Prostate gland (tissue), 2 donors: ENCODE measurements around the gene ZFP1. TPM values are rescaled to one million over a fixed set of nuclear protein-coding genes. Genes with fewer than 3 reads are reported as not detected.
A peak's percentile ranks its signal among the peaks of the same experiment; 100 is the strongest.

ENCODE experiments used
- DNase-seq: peaks from one replicate; pipeline ENCODE4 v3.0.0-alpha.2; 2019; ENCODE audit warnings: low spot score
- H3K27ac ChIP-seq, 2 donors: fragments of 200-600 bp; sonication (generic); 2 replicates each; pipeline ENCODE4 v1.5.1; 2017 to 2019
- H3K27me3 ChIP-seq: fragments of 200-600 bp; sonication (generic); replicated peaks from 2 replicates; pipeline ENCODE4 v1.5.1; 2019; ENCODE audit not compliant: insufficient read depth
- H3K36me3 ChIP-seq, 2 donors: fragments of 200-600 bp; sonication (generic); 1 replicate in 1 of 2; 2 replicates in 1 of 2; pipeline versions ENCODE4 v1.5.1 to v1.8.1; 2017 to 2019
- H3K4me1 ChIP-seq: fragments of 200-600 bp; sonication (generic); replicated peaks from 2 replicates; pipeline ENCODE4 v1.5.1; 2019
- H3K4me3 ChIP-seq, 2 donors: fragments of 200-600 bp; sonication (generic); 2 replicates each; pipeline ENCODE4 v1.5.1; 2017 to 2019
- H3K9me3 ChIP-seq: fragments of 200-600 bp; sonication (generic); 2 replicates; pipeline ENCODE4 v1.5.1; 2017
- POLR2A ChIP-seq: fragments of 450-650 bp; IDR thresholded peaks from one replicate; pipeline ENCODE4 v1.6.1; 2016; ENCODE audit warnings: antibody characterized with exemption, mild to moderate bottlenecking
- POLR2AphosphoS5 ChIP-seq: sonication (generic); formaldehyde crosslinking; IDR thresholded peaks from one replicate; pipeline ENCODE4 v1.6.1; 2017; ENCODE audit warnings: antibody characterized with exemption
- WGBS: methylation state at CpG from one replicate; pipeline ENCODE4 v1.1.5; 2018; 5-methylcytosine and 5-hydroxymethylcytosine counted together
- intact Hi-C: fragments of 100-400 bp; cut with DNase I; formaldehyde crosslinking; loops from one replicate; pipeline ENCODE4 v1.14.2; 2022
- total RNA-seq, 2 donors: library from RNA; depleted of rRNA; stranded (reverse); fragments of >200 nt; gene quantifications; one replicate each; pipeline ENCODE4 v1.1.0, GENCODE V29; 2016
- TF ChIP-seq, protein P1 (sequence below), 4 experiments: fragments of 200-600 bp in 2 of 4; fragments of 450-650 bp in 2 of 4; sonication (generic) in 2 of 4; IDR thresholded peaks; 1 replicate in 3 of 4; 2 replicates in 1 of 4; pipeline ENCODE4 v1.5.1; 2016 to 2019; ENCODE audit warnings: antibody characterized with exemption in 4 of 4, mild to moderate bottlenecking in 2 of 4, moderate library complexity in 2 of 4

The ZFP1 gene
- total RNA-seq, 2 donors from 2014 or later: 9.8 to 10.3 TPM

DNA sequence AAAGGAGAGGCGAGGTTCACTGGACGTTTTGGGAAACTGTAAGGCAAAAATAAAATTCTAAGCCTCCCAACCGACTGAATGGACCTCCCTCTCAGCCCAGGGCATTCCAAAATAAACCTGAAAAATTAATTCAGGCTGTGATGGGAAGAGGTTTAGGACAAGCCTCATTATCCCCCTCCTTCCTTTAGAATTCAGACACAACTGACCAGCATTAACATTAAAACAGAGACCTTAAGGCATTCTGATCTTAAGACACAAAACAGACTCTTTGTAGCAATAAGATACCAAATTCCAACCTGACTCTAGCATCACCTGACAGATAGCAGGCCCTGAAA, 31.4 kb upstream of the ZFP1 start:
- no peaks in the 10 kb centered on the region for H3K36me3 ChIP-seq
- WGBS: 52% methylated on average over 3 of the region's 3 CpGs
- H3K27me3 ChIP-seq: no peaks in the 10 kb centered on the region
- TF ChIP-seq, protein P1, sequence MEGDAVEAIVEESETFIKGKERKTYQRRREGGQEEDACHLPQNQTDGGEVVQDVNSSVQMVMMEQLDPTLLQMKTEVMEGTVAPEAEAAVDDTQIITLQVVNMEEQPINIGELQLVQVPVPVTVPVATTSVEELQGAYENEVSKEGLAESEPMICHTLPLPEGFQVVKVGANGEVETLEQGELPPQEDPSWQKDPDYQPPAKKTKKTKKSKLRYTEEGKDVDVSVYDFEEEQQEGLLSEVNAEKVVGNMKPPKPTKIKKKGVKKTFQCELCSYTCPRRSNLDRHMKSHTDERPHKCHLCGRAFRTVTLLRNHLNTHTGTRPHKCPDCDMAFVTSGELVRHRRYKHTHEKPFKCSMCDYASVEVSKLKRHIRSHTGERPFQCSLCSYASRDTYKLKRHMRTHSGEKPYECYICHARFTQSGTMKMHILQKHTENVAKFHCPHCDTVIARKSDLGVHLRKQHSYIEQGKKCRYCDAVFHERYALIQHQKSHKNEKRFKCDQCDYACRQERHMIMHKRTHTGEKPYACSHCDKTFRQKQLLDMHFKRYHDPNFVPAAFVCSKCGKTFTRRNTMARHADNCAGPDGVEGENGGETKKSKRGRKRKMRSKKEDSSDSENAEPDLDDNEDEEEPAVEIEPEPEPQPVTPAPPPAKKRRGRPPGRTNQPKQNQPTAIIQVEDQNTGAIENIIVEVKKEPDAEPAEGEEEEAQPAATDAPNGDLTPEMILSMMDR (IDR thresholded peaks at IDR 0.05): no peak
- no peak for TF ChIP-seq POLR2AphosphoS5
- no peak for TF ChIP-seq POLR2A
- intact Hi-C loops: loop anchor here (10.0 kb wide), 2 partner anchors 302 to 412 kb away; partner anchors contain the start of gene MLKL
- H3K4me1 ChIP-seq: no peaks in the 10 kb centered on the region
- peak overlapping the region; percentile 36 to 48 for H3K4me3 ChIP-seq
- H3K27ac ChIP-seq: no peak overlapping the region
- no peak for DNase-seq
- no peaks in the 10 kb centered on the region for H3K9me3 ChIP-seq

DNA sequence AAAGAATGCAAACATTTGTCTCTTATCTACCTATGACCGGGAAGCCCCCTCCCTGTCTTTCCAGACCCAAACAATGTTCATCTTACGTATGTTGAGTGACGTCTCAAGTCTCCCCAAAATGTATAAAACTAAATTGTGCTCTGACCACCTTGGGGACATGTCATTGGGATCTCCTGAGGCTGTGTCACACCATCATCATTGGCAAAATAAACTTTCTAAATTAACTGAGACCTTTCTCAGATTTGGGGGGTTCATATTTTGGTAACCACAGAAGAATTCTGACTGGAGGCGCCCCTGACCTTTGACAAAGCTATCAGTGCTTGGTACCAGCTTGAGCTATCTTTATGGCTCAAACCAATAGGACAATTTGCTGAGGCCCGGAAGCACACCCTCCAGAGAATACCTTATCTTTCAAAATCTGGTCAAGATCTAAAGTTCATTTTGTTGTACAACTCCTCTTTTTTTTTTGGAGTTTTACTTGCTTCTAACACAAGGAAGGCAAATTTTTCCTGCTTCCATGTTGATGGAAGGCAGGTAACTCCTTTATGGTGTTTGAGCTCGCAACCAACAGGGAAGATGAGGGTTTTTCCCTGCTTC, 29.3 kb upstream of the ZFP1 start:
- Histone ChIP-seq H3K4me1 (no peaks in the 10 kb centered on the region), H3K4me3 (no peak overlapping the region), H3K9me3 (no peaks in the 10 kb centered on the region), H3K27me3 (no peaks in the 10 kb centered on the region), H3K36me3 (no peaks in the 10 kb centered on the region), H3K27ac (no peak overlapping the region)
- intact Hi-C loops: loop anchor here (10.0 kb wide), 2 partner anchors 304 to 414 kb away; partner anchors contain the start of gene MLKL
- TF ChIP-seq, protein P1 (IDR thresholded peaks at IDR 0.05): no peak
- no peak for TF ChIP-seq POLR2A
- no peak for TF ChIP-seq POLR2AphosphoS5
- no peak for DNase-seq
- WGBS: 82% methylated on average over 6 of the region's 6 CpGs

DNA sequence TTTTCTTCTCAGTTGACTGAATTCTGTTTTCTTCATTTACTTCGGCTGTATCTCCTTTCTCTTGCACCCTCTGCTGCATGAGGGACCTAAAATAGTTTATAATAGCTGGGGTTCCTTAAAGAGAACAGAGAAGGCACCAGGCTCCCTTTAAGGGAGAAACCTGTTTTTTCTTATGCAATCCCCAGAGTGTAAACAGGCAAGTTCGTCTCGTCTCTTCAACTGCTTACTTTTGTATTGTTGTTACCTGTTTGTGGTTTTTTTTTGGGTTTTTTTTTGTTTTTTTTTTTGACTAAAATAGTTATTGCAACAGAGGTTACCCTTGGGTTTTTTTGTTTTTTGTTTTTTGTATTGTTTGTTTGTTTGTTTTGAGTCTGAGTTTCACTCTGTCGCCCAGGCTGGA, 28.1 kb upstream of the ZFP1 start:
- no peaks in the 10 kb centered on the region for H3K36me3 ChIP-seq
- TF ChIP-seq POLR2AphosphoS5 (no peak), POLR2A (no peak)
- TF ChIP-seq, protein P1 (IDR thresholded peaks at IDR 0.05): no peak
- no peaks in the 10 kb centered on the region for H3K9me3 ChIP-seq
- H3K27me3 ChIP-seq: no peaks in the 10 kb centered on the region
- WGBS: 68% methylated on average over 4 of the region's 4 CpGs
- no peak overlapping the region for H3K4me3 ChIP-seq
- DNase-seq: no peak
- H3K27ac ChIP-seq: no peak overlapping the region
- no peaks in the 10 kb centered on the region for H3K4me1 ChIP-seq
- intact Hi-C loops: no loop called here

DNA sequence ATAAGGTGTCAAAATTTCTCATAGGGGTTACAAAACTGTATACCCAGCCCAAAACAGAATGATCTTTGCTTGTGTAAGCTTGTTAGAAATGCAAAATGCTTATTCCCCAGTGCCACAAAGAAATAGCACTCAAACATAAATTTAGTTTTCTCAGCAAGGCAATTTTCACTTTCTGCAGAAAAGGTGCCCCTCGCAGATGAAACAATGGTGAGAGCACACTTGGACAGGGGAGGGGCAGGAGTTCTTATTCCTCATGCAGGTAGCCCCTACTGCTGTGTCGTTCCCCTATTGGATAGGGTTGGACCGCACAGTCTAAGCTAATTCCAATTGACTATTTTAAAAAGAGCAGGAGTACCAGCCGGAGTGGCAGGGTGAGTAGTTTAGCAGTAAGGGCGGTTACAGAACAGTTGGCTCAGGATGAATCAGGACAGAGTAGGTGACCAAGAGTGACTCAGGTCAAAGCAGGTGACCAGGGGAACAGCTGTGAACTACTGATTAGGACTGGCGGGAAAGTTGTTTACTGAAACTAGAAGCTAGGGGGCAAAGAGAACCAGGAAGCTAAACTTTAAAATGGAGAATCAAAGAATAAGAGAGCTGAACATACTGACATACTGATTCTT, 26.3 kb upstream of the ZFP1 start:
- Histone ChIP-seq H3K4me3 (no peak overlapping the region), H3K27me3 (no peaks in the 10 kb centered on the region), H3K36me3 (no peaks in the 10 kb centered on the region), H3K9me3 (no peaks in the 10 kb centered on the region), H3K27ac (no peak overlapping the region), H3K4me1 (no peaks in the 10 kb centered on the region)
- no peak for DNase-seq
- intact Hi-C loops: no loop called here
- TF ChIP-seq, protein P1 (IDR thresholded peaks at IDR 0.05): no peak
- TF ChIP-seq POLR2A (no peak), POLR2AphosphoS5 (no peak)
- 97% methylated on average over 6 of the region's 6 CpGs for WGBS

DNA sequence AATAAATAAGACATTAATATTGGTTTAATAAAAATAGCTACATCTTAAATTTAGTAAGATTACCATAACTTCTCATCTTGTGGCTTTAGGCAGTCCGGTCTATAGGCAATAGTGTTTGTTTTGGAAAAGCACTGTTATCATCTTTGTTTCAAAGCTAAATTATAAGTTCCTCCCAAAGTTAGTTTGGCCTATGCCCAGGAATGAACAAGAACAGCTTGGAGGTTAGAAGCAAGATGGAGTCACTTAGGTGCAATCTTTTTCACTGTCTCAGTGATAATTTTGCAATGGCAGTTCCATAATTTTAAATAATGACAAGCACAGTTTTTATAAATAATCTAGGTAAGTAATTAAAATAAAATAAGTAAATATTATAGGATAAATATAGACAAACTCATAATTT, 25.7 kb upstream of the ZFP1 start:
- 93% methylated on average over 1 of the region's 1 CpG for WGBS
- TF ChIP-seq, protein P1 (IDR thresholded peaks at IDR 0.05): no peak
- TF ChIP-seq POLR2A (no peak), POLR2AphosphoS5 (no peak)
- no peaks in the 10 kb centered on the region for H3K27me3 ChIP-seq
- no peak overlapping the region for H3K4me3 ChIP-seq
- no peak overlapping the region for H3K27ac ChIP-seq
- no peaks in the 10 kb centered on the region for H3K4me1 ChIP-seq
- no peaks in the 10 kb centered on the region for H3K9me3 ChIP-seq
- intact Hi-C loops: no loop called here
- H3K36me3 ChIP-seq: no peaks in the 10 kb centered on the region
- no peak for DNase-seq
